ENCODE results near the gene ZNF638.
A peak's percentile ranks its signal among the peaks of the same experiment; 100 is the strongest.
"Not testable (repeated sequence)": the region's sequence is repeated elsewhere in the genome, so short reads cannot be mapped to it uniquely, and the experiment has no call there.

ZNF638 gene

GRCh38 chr2:71410696-71411095 lies 79.1 kb downstream of the ZNF638 start:
- DNase-seq (ENCODE audit: low spot score) = no peak

DNA sequence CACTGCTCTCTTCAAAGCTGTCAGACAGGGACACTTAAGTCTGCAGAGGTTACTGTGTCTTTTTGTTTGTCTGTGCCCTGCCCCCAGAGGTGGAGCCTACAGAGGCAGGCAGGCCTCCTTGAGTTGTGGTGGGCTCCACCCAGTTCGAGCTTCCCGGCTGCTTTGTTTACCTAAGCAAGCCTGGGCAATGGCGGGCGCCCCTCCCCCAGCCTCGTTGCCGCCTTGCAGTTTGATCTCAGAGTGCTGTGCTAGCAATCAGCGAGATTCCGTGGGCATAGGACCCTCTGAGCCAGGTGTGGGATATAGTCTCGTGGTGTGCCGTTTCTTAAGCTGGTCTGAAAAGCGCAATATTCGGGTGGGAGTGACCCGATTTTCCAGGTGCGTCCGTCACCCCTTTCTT lies 85.3 kb downstream of the ZNF638 start:
- not testable (repeated sequence) for DNase-seq (ENCODE audit: low spot score)

DNA sequence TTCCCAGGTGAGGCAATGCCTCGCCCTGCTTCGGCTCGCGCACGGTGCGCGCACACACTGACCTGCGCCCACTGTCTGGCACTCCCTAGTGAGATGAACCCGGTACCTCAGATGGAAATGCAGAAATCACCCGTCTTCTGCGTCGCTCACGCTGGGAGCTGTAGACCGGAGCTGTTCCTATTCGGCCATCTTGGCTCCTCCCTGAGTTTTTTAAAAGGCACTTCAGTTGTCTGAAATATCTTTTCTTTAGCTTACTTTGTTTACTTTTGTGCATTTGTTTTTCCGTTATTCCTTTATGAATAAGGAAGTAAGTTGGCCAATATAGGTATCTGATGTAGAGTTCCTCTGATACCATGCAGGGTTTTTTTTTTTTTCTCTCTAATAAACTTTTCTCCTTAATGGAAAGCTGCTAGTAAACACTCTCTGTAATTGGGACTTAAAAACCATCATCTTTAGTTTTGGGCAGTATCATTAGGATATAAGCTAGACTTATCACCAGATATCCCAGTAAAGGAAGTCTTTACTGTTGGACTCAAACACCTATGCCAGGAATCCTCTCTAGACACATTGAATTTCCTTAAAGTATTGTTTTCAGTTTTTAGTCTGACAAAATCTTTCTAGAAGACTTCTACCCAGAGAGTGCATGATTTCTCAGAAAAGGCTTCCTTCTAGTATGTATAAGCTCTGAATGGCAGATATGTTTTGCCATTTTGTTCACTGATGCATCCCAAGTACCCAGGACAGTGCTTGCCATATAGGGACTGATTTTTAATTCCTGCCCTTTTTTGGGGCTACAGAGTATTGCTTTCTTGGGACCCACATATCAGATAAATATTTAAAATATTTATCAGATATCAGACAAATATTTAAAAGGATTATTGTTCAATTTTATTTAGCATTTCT lies 86.0 kb downstream of the ZNF638 start:
- no peak for DNase-seq (ENCODE audit: low spot score)

- no peak for DNase-seq (ENCODE audit: low spot score)
These were observed 87.6 kb downstream of the ZNF638 start for GRCh38 chr2:71419145-71419544.

DNA sequence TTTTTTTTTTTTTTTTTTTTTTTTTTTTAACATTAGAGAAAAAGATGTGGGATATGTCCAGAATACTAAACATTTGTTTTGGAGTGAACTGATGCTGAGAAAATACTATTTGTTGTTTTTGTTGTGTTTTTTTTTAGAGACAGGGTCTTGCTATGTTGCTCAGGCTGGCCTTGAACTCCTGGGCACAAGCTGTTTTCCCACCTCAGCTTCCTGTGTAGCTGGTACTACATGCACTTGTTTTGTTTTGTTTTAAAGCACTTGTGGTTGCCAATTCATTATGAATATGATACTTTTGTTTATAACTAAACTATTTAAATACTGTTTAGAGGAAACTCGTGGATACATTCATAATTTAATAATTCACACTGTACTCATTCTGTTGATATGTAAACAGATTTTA lies 88.4 kb downstream of the ZNF638 start:
- DNase-seq (ENCODE audit: low spot score) = no peak

DNA sequence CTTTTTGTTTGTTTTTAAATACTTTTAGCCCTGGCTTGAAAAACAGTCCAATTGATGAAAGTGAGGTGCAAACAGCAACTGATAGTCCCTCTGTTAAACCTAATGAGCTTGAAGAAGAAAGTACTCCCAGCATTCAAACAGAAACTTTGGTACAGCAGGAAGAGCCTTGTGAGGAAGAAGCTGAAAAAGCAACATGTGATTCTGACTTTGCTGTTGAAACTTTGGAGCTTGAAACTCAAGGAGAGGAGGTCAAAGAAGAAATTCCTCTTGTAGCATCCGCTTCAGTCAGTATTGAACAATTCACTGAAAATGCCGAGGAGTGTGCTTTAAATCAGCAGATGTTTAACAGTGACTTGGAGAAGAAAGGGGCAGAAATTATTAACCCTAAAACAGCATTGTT lies 91.2 kb downstream of the ZNF638 start:
- DNase-seq (ENCODE audit: low spot score) = no peak

DNA sequence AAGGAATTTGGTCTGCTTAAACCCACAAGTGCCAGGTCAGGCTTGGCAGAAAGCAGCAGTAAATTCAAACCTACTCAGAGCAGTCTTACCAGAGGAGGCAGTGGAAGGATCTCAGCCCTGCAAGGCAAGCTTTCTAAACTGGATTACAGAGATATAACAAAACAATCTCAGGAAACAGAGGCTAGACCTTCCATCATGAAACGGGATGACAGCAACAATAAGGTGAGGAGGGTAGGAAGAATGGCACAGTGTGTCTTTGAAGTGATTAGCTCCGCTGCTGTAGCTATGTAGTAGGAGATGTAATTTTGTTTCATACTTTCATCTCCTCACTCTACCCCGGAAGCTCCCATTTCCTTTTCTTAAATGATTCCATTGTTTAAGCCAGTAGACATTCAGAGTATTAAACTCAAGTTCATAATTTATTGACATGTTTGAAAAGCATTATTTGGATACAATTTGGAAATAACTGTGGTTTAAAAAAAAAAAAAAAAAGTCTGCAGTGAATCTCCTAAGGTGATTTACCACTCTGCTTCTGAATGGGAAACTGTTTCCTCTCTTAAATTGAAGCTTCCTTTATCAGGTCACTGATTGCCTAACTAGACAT lies 92.3 kb downstream of the ZNF638 start:
- DNase-seq (ENCODE audit: low spot score) = no peak

DNA sequence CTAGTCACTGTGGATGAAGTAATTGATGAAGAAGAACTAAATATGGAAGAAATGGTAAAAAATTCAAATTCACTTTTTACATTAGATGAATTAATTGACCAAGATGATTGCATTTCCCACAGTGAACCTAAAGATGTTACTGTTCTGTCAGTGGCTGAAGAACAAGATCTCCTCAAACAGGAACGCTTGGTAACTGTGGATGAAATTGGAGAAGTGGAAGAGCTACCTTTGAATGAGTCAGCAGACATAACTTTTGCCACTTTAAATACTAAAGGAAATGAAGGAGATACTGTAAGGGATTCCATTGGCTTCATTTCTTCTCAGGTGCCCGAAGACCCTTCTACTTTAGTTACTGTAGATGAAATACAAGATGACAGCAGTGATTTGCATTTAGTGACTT lies 95.1 kb downstream of the ZNF638 start:
- DNase-seq (ENCODE audit: low spot score) = no peak

- no peak for DNase-seq (ENCODE audit: low spot score)
These were observed 97.1 kb downstream of the ZNF638 start for GRCh38 chr2:71428472-71429383.

- DNase-seq (ENCODE audit: low spot score) = not testable (repeated sequence)
These were observed 113.6 kb downstream of the ZNF638 start for GRCh38 chr2:71445142-71445541.

DNA sequence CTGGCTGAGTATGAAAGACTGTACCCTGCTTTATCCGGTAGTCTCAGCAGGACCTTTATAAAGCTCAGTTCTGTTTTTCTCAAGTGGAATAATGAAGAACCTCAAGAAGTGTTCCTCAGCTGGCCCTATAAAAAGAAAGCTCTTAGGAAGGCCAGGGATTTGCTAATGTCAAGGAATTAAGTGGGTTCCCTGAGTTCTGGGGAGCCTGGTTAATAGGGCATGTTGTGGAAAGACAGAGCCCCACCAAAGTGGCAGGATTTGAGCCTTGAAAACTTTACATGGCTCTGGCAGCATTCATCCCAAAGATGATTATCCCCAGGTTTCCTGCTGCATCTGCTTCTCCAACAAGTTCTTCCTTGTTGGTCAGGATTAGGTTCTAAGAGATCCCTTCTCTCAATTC lies 114.9 kb downstream of the ZNF638 start:
- no peak for DNase-seq (ENCODE audit: low spot score)

- no peak for DNase-seq (ENCODE audit: low spot score)
These were observed 117.8 kb downstream of the ZNF638 start for GRCh38 chr2:71449343-71449742.

DNA sequence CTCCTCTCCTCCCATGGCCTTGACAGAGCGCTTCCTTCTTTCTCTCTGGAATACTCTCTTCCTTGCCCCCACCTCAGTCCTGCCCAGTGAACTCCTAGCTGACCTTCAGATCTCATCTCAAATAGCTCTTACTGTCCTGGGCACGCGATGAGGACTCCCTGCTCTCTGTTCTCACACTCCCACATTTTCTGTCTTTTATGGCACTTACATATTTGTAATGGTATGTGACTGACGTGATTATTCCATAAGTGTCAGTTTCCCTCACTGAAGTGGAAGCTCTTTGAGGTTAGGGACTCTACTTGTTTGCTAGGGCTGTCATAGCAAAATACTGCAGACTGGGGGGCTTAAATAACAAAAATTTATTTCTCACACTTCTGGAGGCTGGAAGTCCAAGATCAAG lies 120.1 kb downstream of the ZNF638 start:
- no peak for DNase-seq (ENCODE audit: low spot score)

DNA sequence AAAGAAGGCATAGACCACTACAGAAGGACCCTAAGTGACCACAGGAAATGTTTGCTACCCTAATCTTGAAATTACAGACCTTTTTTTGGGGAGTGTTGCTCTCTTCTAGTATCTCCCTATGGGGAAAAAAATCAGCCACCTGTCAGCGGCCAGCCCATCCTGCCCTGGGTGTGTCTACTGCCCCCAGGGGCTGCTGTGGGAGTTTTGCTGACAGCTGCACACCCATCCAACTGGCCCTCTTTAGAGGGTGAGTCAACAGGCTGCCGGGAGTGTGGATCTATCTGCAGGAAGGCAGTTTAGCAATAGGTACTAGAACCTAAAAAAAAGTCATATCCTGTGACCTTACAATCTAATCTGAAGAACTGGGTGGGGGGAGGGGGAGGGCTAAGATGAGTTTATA lies 121.0 kb downstream of the ZNF638 start:
- DNase-seq (ENCODE audit: low spot score) = peak; percentile 68

DNA sequence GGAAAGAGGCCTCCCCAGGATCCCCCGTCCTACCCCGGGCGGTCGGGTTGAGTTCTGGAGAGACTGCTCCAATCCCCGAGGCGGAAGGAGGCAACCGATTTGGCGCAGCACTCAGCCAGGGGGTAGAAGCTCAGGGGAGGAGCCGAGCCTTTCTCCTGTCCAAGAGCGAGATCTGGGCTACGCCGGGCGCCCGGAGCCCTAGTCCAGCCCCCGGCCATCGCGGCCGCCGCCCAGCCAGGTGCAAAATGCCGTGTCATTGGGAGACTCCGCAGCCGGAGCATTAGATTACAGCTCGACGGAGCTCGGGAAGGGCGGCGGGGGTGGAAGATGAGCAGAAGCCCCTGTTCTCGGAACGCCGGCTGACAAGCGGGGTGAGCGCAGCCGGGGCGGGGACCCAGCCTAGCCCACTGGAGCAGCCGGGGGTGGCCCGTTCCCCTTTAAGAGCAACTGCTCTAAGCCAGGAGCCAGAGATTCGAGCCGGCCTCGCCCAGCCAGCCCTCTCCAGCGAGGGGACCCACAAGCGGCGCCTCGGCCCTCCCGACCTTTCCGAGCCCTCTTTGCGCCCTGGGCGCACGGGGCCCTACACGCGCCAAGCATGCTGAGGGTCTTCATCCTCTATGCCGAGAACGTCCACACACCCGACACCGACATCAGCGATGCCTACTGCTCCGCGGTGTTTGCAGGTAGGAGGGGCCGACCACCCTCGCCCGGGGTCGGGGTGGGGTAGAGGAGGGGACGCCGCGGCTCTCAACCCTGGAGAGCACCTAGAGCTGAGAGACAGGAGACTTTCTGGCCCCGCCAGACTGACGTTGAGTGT lies 122.0 kb downstream of the ZNF638 start, which contains the start of gene DYSF:
Gene DYSF (plus strand): TSS at position 158 of the 817 bp plus-strand sequence.
- peak; percentile 83 for DNase-seq (ENCODE audit: low spot score)

GRCh38 chr2:71454221-71455010 lies 122.8 kb downstream of the ZNF638 start:
- DNase-seq (ENCODE audit: low spot score) = no peak

- DNase-seq (ENCODE audit: low spot score) = no peak
These were observed 123.6 kb downstream of the ZNF638 start for GRCh38 chr2:71455011-71455740.

DNA sequence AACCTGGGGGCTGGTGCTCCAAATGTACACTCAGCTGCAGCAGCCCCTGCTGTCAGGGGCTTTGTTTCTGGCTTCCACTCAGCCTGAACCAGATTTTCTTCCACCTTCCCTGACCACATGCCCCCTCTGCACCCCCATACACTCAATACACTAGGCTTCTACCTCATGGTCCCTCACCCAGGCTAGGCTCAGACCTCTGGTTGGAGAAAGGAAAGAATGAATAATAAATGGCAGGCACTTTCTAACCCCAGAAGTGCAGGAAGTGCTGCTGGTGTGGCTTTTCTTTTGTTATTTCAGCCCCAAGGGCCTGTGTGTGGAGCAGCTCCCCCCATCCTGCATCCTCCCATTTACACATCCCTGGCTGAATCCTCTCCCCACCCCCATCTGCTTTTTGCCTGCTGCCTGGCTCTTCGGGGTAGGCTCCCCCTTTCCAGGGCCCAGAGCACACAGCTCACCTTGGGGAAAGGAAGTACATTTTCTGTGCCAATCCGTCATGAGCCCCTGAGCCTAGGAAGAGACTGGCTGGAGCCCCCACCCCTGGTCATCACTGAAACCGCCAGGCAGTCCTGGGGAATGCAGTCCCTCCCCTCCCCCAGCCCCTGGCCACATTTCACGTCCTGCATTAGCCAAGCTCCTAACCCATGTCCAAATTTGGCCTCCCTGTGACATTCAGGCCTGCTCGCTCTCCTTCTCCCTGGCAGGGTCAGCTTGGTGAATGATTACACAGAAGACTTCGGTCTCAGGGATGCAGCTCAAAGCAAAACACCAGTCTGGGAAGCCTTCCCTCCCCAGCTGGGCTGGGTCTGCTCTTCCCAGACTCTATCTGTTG lies 124.4 kb downstream of the ZNF638 start:
- peak; percentile 39 for DNase-seq (ENCODE audit: low spot score)

DNA sequence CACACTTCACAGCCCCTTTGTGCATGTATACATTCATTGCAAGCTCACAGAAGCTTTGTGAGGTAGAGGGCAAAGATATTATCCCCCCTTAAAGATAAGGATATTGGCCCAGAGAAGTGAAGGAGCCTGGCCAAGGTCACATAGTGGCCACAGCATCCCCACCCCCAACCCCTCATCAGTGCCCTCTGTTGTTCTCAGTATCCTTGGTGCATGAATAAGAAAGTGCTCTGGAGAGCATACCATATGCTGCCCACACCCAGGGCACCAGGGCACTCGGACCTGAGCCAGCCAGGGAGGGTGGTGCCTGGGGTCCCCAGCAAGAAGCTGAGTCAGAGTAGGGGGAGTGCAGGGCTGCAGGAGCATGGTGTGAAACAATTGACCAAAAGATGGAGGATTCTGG lies 125.0 kb downstream of the ZNF638 start:
- DNase-seq (ENCODE audit: low spot score) = no peak
